ENCODE data around the gene DPY19L1. TPM values are rescaled to one million over a fixed set of nuclear protein-coding genes. Genes with fewer than 3 reads are reported as not detected.

DPY19L1 gene
- total RNA-seq, 1 experiment from 2014 or later: 14.3 TPM

- TF ChIP-seq, protein P1, sequence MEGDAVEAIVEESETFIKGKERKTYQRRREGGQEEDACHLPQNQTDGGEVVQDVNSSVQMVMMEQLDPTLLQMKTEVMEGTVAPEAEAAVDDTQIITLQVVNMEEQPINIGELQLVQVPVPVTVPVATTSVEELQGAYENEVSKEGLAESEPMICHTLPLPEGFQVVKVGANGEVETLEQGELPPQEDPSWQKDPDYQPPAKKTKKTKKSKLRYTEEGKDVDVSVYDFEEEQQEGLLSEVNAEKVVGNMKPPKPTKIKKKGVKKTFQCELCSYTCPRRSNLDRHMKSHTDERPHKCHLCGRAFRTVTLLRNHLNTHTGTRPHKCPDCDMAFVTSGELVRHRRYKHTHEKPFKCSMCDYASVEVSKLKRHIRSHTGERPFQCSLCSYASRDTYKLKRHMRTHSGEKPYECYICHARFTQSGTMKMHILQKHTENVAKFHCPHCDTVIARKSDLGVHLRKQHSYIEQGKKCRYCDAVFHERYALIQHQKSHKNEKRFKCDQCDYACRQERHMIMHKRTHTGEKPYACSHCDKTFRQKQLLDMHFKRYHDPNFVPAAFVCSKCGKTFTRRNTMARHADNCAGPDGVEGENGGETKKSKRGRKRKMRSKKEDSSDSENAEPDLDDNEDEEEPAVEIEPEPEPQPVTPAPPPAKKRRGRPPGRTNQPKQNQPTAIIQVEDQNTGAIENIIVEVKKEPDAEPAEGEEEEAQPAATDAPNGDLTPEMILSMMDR (conservative IDR thresholded peaks at IDR 0.05): no peak
- Histone ChIP-seq H2AK5ac (ENCODE audit: insufficient read length, low read length) (no peak overlapping the region), H3K4ac (ENCODE audit: low read depth, low read length) (no peak overlapping the region), H4K20me1 (ENCODE audit: control insufficient read depth, insufficient read depth, insufficient read length) (no peaks in the 10 kb centered on the region), H3K4me2 (ENCODE audit: insufficient read depth, insufficient read length, low read length) (no peak overlapping the region), H4K8ac (replicated peaks; ENCODE audit: insufficient read length, low read depth, low read length) (no peak overlapping the region), H3K23me2 (ENCODE audit: insufficient read length, low read depth, low read length, poor library complexity, severe bottlenecking) (no peaks in the 10 kb centered on the region), H3K4me1 (ENCODE audit: insufficient read depth, low read length) (peaks cover 2% of the 10 kb centered on the region; the same call in 1 of the 2 replicates), H2BK12ac (ENCODE audit: insufficient read length, low read depth, low read length) (no peak overlapping the region), H3T11ph (ENCODE audit: low read length) (no peak overlapping the region), H3K9me3 (ENCODE audit: control insufficient read depth, low read depth, low read length) (no peaks in the 10 kb centered on the region), H3K56ac (ENCODE audit: insufficient read length, low read depth, low read length) (no peak overlapping the region), H3K27me3 (ENCODE audit: insufficient read depth, low read length) (no peaks in the 10 kb centered on the region), H2BK20ac (ENCODE audit: low read depth, low read length, poor library complexity, severe bottlenecking) (no peak overlapping the region), H3K79me2 (ENCODE audit: insufficient read depth, low read length) (no peaks in the 10 kb centered on the region; the same call in 1 of the 2 replicates), H3K79me1 (ENCODE audit: insufficient read depth, low read depth, low read length, poor library complexity, severe bottlenecking) (no peaks in the 10 kb centered on the region), H2BK120ac (ENCODE audit: low read depth, low read length, poor library complexity, severe bottlenecking) (no peak overlapping the region), H2BK15ac (ENCODE audit: low read depth, low read length) (no peak overlapping the region), H2BK5ac (ENCODE audit: insufficient read length, low read length) (no peak overlapping the region), H3K23ac (ENCODE audit: insufficient read length, low read depth, low read length) (no peak overlapping the region), H4K5ac (ENCODE audit: insufficient read length, low read depth, low read length) (no peak overlapping the region), H3K9ac (ENCODE audit: extremely low read depth, insufficient read length, low read length) (no peak overlapping the region), H3K27ac (ENCODE audit: insufficient read length, low read depth, low read length) (no peak overlapping the region), H3K14ac (ENCODE audit: insufficient read depth, low read length) (no peak overlapping the region; the same call in 1 of the 2 replicates), H4K91ac (ENCODE audit: insufficient read length, low read depth, low read length) (no peak overlapping the region), H3K18ac (ENCODE audit: insufficient read length, low read depth, low read length) (no peak overlapping the region), H2AFZ (ENCODE audit: low read length) (no peak overlapping the region)
- no peaks in the 10 kb centered on the region for H3K9me3 Mint-ChIP-seq
- WGBS (ENCODE audit: extremely low coverage, insufficient read length, low lambda C conversion rate): no CpG with 5 or more reads among the region's 12 CpGs
- 0 out of 7 replicates have a peak overlapping the region, but pooled peaks of 1 of the 3 experiments have one; percentile 77 for H3K27ac Mint-ChIP-seq
- DNase-seq: no peak
- H3K4me1 Mint-ChIP-seq: peaks cover 31% of the 10 kb centered on the region in 2 experiments
- no peak overlapping the region for H3K4me3 Mint-ChIP-seq
- no peaks in the 10 kb centered on the region for H3K27me3 Mint-ChIP-seq (ENCODE audit: low read depth)
- H3K36me3 Mint-ChIP-seq (ENCODE audit: insufficient read depth in 1 of 3, low read depth in 3 of 3): peaks cover 0 to 3% (median 0%) of the 10 kb centered on the region in 3 experiments; a peak in 3 of 7 replicates
Measured at GRCh38 chr7:35022725-35023124, 14.6 kb downstream of the DPY19L1 start.

Measured in H9 (cell line).